Stomach (tissue), 9 donors: Measurements from ENCODE around the gene CCDC122. TPM values are rescaled to one million over a fixed set of nuclear protein-coding genes. Genes with fewer than 3 reads are reported as not detected.

Experiments used
- DNase-seq, 2 donors: peaks; one replicate each; pipeline versions ENCODE4 v3.0.0 to v3.0.0-alpha.2; 2013 to 2019
- H3K27ac ChIP-seq, 5 donors: fragments of 200-600 bp in 4 of 5; sonication (generic) in 4 of 5; one replicate each; pipeline ENCODE4 v1.5.1; 2013 to 2019; ENCODE audit warnings: mild to moderate bottlenecking in 1 of 5, moderate library complexity in 1 of 5
- H3K27me3 ChIP-seq, 3 donors: fragments of 200-600 bp; sonication (generic); one replicate each; pipeline ENCODE4 v1.5.1; 2017 to 2019; ENCODE audit warnings: mixed run types in 1 of 3
- H3K36me3 ChIP-seq, 4 donors: fragments of 200-600 bp; sonication (generic); 1 replicate in 3 of 4; 2 replicates in 1 of 4; pipeline ENCODE4 v1.5.1; 2016 to 2019
- H3K4me1 ChIP-seq, 4 donors: fragments of 200-600 bp; sonication (generic); one replicate each; pipeline ENCODE4 v1.5.1; 2016 to 2019
- H3K4me3 ChIP-seq, 4 donors: fragments of 200-600 bp; sonication (generic) in 3 of 4; one replicate each; pipeline ENCODE4 v1.5.1; 2016 to 2019; ENCODE audit warnings: mild to moderate bottlenecking in 1 of 4
- H3K9me3 ChIP-seq, 4 donors: fragments of 200-600 bp; sonication (generic); one replicate each; pipeline ENCODE4 v1.5.1; 2016 to 2019
- CTCF ChIP-seq, 7 experiments: fragments of 450-650 bp in 4 of 7; fragments of 200-600 bp in 3 of 7; sonication (generic) in 3 of 7; IDR thresholded peaks; one replicate each; pipeline ENCODE4 v1.5.1; 2016 to 2019; ENCODE audit warnings: antibody characterized with exemption in 7 of 7, control low read depth in 2 of 7, mild to moderate bottlenecking in 1 of 7
- EP300 ChIP-seq: sonication (generic); formaldehyde crosslinking; IDR thresholded peaks from one replicate; pipeline ENCODE4 v1.6.1; 2017; ENCODE audit warnings: antibody characterized with exemption
- POLR2A ChIP-seq, 4 donors: fragments of 450-650 bp; IDR thresholded peaks; one replicate each; pipeline ENCODE4 v1.6.1; 2016; ENCODE audit warnings: antibody characterized with exemption in 4 of 4, control low read depth in 2 of 4, mild to moderate bottlenecking in 1 of 4, moderate library complexity in 1 of 4
- POLR2AphosphoS5 ChIP-seq, 3 donors: sonication (generic); formaldehyde crosslinking; IDR thresholded peaks; one replicate each; pipeline ENCODE4 v1.6.1; 2016; ENCODE audit warnings: antibody characterized with exemption in 3 of 3
- WGBS, 5 donors: extraction: QIAGEN DNeasy Blood & Tissue Kit in 3 of 5; methylation state at CpG; one replicate each; pipeline versions ENCODE4 v1.1.5 to v1.1.7; 2013 to 2018; 5-methylcytosine and 5-hydroxymethylcytosine counted together
- intact Hi-C: fragments of 100-400 bp; cut with DNase I; formaldehyde crosslinking; loops from one replicate; pipeline ENCODE4 v1.15.1; 2023; ENCODE audit warnings: low total_unique reads
- polyA plus RNA-seq, 3 donors: library from polyadenylated mRNA; stranded (reverse); fragments of 200-250 nt; gene quantifications; one replicate each; pipeline ENCODE4 v1.2.3, GENCODE V29; 2013
- total RNA-seq, 5 donors: library from RNA; depleted of rRNA; stranded (reverse); fragments of >200 nt; gene quantifications; one replicate each; pipeline versions ENCODE4 v1.1.0 to v1.2.3, GENCODE V29; 2014 to 2016
- donor health status: healthy with polysubstance abuse.
- donor health status: Bipolar disorder and iron deficiency.
- donor health status: healthy.

The CCDC122 gene
- total and polyA plus RNA-seq, 8 donors, result 1.9 to 44.6 (median 4.3) TPM; not detected in 2

GRCh38 chr13:43894438-43894837 lies 14.9 kb upstream of the CCDC122 start:
- Histone ChIP-seq H3K9me3 (no peaks in the 10 kb centered on the region), H3K27ac (no peak overlapping the region), H3K4me3 (no peak overlapping the region), H3K36me3 (peaks cover 0 to 22% (median 13%) of the 10 kb centered on the region in 4 donors), H3K27me3 (no peaks in the 10 kb centered on the region), H3K4me1 (no peaks in the 10 kb centered on the region)
- intact Hi-C loops, result no loop called here
- no peak for TF ChIP-seq POLR2AphosphoS5 (IDR thresholded peaks at IDR 0.05)
- no peak for TF ChIP-seq CTCF (IDR thresholded peaks at IDR 0.05)
- TF ChIP-seq POLR2A (IDR thresholded peaks at IDR 0.05), result no peak
- no peak for TF ChIP-seq EP300
- no peak for DNase-seq

- no peak for DNase-seq
- Histone ChIP-seq H3K27ac (no peak overlapping the region), H3K4me3 (no peak overlapping the region), H3K4me1 (peaks cover 5 to 20% (median 8%) of the 10 kb centered on the region in 4 donors), H3K27me3 (no peaks in the 10 kb centered on the region), H3K36me3 (peaks cover 0 to 14% (median 11%) of the 10 kb centered on the region in 4 donors), H3K9me3 (no peaks in the 10 kb centered on the region)
- TF ChIP-seq EP300 (no peak), POLR2AphosphoS5 (IDR thresholded peaks at IDR 0.05) (no peak), POLR2A (IDR thresholded peaks at IDR 0.05) (no peak), CTCF (IDR thresholded peaks at IDR 0.05) (no peak)
- intact Hi-C loops, result no loop called here
- WGBS, 5 donors, result 80 to 100% (median 94%) methylated on average over 1 of the region's 1 CpG
Measured at GRCh38 chr13:43884222-43884621, 4.7 kb upstream of the CCDC122 start.

- intact Hi-C loops, result no loop called here
Measured at GRCh38 chr13:43883631-43884030, 4.1 kb upstream of the CCDC122 start.

GRCh38 chr13:43881580-43881979 lies 2.0 kb upstream of the CCDC122 start:
- H3K36me3 ChIP-seq, result peaks cover 0 to 14% (median 11%) of the 10 kb centered on the region in 4 donors
- no peak for DNase-seq
- H3K27ac ChIP-seq, result no peak overlapping the region
- H3K4me1 ChIP-seq, result peaks cover 12 to 38% (median 17%) of the 10 kb centered on the region in 4 donors
- intact Hi-C loops, result no loop called here
- no peaks in the 10 kb centered on the region for H3K9me3 ChIP-seq
- no peak for TF ChIP-seq POLR2A (IDR thresholded peaks at IDR 0.05)
- TF ChIP-seq CTCF (IDR thresholded peaks at IDR 0.05), result no peak
- TF ChIP-seq EP300, result no peak
- H3K27me3 ChIP-seq, result no peaks in the 10 kb centered on the region
- H3K4me3 ChIP-seq, result no peak overlapping the region

More at GRCh38 chr13:43883631-43884030, 4.1 kb upstream of the CCDC122 start:
- peaks cover 8 to 23% (median 12%) of the 10 kb centered on the region in 4 donors for H3K4me1 ChIP-seq
- no peak for TF ChIP-seq EP300
- TF ChIP-seq POLR2A (IDR thresholded peaks at IDR 0.05), result no peak
- TF ChIP-seq POLR2AphosphoS5 (IDR thresholded peaks at IDR 0.05), result no peak
- no peak for TF ChIP-seq CTCF (IDR thresholded peaks at IDR 0.05)
- 96 to 98% (median 97%) methylated on average over 3 of the region's 3 CpGs for WGBS, 5 donors
- no peak overlapping the region for H3K27ac ChIP-seq
- no peak for DNase-seq
- H3K9me3 ChIP-seq, result no peaks in the 10 kb centered on the region
- H3K4me3 ChIP-seq, result no peak overlapping the region
- H3K36me3 ChIP-seq, result peaks cover 0 to 14% (median 11%) of the 10 kb centered on the region in 4 donors
- H3K27me3 ChIP-seq, result no peaks in the 10 kb centered on the region
